Measurements from ENCODE around the gene LIPE.

LIPE gene

DNA sequence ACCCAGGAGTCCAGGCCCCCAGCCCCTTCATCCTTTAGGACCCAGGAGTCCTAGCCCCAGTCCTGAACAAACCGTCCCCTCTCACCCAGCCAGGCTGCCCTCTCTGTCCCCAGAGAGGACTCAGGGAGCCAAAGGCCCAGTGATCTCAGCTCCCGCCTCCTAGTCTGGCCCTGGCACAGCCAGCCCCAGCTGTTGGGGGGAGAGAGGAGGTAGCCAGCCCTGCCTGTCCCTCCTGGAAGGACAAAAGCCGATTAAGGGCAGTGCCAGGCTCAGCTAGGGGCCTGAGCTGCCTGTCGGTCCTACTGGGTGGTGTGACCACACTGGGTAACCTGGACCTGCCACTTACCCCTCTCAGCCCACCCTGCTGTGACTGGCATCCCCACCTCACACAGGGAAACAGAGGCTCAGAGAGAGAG lies 14.5 kb downstream of the LIPE start:
- DNase-seq (ENCODE audit: low read depth), result no peak

DNA sequence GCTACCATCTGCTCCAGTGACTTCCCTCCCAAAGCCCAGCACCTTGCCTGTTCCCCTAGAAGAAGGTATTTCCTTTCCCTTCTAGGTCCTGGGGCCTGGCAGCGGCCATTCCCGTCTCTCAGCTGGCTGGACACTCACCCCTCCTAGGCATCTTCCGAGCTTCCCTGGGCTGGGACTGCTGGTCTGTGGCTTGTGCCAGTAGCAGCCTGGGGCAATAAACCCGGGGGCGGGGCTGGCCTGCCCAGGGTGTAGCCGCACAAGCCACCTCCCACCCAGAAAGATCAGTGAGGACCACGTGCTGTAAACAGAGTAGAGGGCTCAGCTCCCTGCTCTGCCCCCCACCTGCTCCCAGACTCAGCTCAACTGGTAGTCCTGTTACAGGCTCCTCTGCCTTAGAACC lies 15.0 kb downstream of the LIPE start:
- peak; percentile 33 for DNase-seq (ENCODE audit: low read depth)

DNA sequence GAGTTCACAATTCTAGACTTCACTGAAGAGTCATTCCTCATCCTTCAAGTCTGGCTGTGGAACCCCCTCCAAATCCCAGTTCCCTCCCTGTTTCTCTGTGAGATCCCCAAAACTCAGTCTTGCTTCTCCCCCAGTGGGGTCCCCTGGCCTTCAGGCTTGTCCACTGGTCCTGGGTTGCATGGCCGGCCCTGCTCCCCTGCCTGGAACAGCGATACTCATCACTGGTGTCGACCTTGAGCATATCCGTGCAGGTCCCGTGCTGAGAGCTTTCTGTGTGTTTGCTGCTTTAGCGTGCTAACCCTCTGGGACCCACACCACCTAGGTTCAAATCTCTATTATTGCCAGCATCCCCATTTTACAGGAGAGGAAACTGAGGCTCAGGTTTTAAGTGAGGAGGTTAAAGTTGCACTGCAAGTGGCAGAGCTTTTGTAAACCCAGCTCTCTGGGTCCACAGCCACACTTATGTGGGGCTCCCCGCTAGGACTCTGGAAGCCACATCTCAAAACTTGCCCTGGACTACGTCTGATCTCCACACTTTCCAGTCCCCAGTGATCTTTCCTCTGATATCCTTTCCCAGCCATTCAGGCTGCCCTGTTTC lies 15.5 kb downstream of the LIPE start:
- no peak for DNase-seq (ENCODE audit: low read depth)

DNA sequence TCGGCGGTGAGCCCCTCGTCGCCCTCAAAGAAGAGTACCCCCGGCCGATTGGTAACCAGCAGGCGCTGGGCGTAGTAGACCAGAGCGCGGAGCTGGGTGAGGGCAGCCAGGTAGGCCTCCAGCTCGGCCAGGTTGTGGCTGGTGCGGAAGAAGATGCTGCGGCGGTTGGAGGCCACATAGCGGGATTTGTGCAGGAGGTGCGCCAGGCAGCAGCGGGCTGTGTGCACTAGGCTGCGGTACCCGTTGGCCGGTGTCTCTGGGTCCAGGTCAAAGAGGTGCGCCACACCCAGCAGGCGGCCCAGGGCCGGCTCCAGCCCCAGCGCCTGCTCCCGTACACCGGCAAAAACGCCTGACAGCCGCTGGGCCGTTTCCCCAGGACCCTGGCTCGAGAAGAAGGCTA lies 16.8 kb downstream of the LIPE start:
- DNase-seq (ENCODE audit: low read depth), result no peak

DNA sequence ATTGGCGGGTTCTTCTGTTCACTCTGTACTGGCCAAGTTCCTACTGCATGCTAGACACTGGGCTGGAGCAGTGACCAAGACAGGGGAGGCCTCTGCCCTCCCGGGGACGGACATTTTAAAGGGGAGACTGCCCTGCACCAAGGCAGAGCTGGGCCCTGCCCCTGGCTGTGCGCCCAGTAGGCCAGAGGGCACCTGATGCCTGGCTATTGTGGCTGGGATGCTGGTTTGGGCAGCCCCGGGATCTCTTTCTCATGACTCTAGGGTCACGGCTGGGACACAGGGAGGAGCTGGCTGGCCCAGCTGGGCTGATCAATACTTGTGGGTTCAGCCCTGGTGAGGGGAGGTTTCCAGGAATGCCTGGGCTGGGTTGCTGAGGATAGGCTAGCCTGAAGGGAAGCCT lies 17.7 kb downstream of the LIPE start:
- no peak for DNase-seq (ENCODE audit: low read depth)

DNA sequence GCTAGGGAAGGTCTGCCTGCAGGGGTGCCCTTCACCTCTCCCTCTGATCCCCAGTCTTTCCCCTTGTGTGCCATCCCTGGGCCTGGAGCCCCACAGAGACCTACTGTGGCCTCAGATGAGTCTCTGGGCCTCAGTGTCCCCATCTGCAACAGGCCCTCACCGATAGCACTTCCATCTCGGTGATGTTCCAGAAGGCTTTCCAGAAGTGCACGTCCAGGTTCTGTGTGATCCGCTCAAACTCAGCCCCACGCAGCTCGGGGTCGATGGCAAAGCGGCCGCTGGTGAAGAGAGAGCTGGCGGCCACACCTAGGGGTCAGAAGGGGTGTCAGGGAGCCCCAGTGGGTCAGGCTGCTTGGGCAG lies 19.4 kb downstream of the LIPE start:
- DNase-seq (ENCODE audit: low read depth), result no peak

DNA sequence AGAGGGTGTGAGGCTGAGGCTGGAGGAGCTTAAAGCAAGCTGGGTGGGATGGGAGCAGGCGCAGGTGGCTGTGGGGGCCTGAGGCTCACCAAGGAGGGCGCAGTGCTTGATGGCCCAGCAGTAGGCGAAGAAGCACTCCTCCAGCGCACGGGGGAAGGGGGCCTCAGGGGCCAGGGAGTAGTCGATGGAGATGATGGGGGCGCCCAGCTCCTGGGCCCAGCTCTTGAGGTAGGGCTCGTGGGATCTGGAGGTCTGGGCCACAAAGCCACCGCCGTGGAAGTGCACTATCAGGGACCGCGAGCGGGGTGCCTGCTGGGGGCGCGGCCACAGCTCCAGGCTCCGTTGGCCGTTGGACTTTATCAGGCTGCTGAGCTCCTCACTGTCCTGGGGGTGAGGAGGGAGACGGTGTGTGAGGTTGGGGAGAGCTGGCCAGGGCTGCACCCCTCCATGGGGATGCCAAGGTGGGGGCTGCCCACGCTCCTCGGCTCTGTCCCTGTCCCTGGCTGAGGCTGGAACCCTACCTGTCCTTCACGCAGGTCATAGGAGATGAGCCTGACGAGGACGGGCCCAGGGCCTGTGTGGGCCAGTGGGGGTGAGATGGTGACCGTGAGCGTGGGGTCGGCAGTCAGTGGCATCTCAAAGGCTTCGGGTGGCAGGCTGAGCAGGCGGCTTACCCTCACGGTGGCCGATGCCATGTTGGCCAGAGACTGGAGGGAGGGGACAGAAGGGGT lies 19.9 kb downstream of the LIPE start:
- no peak for DNase-seq (ENCODE audit: low read depth)

DNA sequence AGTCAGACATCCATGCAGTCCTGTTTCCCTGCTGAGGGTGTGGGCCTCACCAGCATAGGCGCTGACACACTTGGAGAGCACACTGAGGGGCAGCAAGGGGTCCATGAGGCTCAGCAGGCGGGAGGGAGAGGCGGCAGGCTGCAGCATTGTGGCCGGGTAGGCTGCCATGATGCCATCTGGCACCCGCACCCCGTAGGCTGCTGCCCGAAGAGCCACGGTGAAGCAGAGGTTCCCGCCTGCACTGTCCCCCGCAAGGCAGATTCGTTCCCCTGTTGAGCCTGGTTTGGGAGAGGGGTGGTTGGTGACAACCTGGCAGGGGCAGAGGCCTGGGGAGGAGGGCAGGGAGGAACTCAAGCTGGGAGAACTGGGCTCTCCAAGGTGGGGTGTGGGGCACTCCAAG lies 21.1 kb downstream of the LIPE start:
- no peak for DNase-seq (ENCODE audit: low read depth)

DNA sequence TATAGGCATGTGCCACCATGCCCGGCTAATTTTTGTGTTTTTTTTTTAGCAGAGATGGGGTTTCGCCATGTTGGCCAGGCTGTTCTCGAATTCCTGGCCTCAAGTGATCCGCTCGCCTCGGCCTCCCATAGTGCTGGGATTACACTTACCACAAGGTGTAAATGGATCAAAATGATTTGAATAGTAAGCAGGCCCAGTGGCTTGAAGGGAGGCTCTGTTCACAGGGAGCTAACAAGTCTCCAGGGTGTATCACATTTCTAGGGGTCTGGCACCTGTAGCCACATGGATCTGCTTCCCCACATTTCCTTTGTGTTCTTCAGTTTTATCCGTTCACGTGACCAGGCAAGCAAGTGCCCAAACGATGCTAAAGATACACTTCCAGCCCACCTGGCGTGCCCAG lies 23.6 kb downstream of the LIPE start:
- no peak for DNase-seq (ENCODE audit: low read depth)

DNA sequence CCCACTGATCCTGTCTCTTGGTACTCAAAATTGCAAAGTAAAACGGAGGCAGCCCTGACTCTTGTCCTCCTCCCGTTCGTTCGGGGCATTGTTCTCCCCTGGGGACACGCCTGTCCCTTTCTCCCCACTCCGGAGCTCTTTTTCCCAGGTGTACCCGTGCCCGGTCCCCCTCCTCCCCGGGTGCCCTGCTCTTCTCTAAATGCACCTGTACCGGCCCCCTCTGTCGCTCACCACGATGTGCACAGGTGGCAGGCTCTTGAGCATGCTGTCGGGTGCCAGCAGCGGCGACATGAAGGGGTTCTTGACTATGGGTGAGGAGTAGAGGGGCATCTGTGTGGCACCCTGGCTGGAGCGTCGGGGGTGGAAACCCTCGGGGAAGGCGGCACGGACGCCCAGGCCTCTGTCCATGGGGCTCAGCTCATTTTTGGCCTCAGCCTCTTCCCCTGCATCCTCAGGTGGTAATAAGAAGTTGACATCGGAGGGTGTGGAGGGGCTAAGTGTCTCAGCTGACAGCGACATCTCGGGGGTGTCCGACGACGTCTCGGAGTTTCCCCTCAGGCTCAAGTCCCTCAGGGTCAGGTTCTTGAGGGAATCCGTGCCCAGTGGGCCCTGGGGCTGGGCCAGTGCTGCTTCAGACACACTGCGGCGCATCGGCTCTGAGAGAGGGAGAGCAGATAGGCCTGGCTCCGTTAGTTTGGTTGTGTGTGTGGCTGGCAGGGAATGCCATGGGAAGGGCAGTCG lies 24.6 kb downstream of the LIPE start:
- DNase-seq (ENCODE audit: low read depth), result no peak

DNA sequence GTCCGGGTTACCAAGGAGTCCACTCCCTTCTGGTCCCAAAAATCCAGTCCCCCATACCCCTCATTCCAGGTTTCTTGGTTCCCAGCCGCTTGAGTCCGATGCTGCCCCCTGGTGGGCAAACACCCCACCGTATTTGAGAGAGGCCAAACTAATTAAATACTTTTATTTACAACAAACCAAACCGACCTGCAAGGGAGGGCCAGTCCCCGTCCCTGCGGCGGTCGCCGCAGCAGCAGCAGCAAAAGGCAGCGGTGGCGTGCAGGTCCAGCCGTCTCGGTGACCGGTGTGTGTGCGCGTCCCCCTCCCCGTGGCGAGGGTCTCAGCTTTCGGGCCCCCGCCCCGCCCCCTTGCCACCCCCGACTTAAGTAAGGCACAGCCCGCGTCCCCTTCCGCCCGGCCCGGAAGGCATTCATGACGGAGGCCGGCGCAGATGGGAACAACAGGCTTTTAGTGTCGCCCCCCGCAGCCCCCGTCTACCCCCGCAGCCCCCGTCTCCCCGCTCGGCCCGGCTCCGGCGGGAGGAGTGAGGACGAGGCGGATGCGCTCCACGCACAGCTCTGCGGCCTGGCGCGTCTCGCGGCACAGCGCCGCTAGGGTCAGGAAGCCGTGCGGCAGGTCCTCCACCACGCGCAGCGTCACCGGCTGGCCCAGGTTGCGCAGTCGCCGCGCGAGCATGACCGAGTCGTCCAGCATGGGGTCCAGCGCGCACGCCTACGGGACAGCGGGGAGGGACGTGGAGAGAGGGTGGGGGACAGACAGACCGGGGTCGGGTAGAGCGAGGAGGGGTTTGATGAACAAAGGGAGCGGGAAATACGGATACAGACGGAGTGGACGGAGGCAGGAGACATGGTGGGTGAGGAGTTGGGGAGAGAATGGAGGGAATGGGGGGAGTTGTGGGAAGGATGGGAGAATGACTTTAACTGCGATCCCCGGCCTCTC lies 25.6 kb downstream of the LIPE start:
- peak; percentile 77 for DNase-seq (ENCODE audit: low read depth)

DNA sequence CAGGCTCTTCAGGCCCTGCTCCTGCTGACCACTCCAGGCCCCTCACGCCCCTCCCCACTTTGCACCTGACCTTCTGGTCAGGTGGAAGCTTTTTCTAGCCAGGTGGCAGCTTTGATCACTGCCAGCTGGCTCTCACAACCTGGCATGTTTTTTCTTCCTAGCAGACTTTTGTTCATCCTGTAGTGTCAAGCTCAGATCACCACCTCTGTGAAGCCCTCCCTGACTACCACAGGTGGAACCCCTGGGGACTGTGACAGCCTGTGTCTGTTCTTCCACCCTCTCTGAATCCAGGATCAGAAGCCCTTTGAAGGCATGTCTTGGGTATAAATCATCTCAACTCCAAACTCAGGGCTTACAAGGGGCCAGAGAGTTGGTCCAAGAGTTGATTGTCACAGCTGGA lies 26.8 kb downstream of the LIPE start:
- DNase-seq (ENCODE audit: low read depth), result no peak

DNA sequence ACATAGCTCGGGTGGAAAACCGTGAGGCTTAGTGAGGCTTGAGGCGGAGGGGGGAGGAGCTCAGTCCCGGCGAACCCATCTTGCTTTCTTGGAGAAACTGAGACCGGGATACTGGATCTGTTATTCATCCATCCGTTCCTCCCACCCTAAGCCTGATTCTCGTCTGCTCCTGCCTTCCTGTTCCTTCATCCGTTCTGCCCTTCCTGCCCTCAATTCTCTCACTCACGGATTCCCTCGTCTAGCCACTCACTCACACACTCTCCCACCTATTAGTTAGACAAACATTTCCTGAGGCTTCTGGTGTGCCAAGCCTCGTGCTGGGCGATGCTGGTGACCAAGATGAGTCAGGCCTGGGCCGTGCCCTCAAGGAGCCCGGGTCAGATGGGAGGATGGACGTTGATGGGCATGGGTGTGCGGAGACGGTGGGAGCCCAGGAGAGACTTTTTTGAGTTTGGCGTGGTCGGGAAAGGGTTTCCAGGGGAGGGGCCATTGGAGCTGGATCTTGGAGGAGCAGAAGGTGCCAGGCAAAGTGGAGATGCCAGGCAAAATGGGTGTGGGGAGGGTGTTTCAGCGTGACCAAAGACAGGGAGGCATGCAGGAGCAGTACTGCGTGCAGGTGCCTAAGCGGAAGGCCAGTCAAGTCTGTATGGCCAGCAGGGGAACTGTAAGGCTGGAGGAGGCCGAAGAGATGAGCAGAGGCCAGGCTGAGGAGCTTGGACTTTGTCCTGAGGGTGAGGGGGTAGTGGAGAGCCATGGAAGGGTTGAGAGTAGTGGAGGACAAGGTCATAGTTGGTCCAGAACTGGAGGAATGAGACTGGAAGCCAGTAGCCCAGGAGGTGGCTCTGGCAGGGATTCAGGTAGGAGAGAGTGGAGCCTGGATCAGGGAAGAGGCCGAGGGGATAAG lies 29.7 kb downstream of the LIPE start:
- DNase-seq (ENCODE audit: low read depth), result no peak

DNA sequence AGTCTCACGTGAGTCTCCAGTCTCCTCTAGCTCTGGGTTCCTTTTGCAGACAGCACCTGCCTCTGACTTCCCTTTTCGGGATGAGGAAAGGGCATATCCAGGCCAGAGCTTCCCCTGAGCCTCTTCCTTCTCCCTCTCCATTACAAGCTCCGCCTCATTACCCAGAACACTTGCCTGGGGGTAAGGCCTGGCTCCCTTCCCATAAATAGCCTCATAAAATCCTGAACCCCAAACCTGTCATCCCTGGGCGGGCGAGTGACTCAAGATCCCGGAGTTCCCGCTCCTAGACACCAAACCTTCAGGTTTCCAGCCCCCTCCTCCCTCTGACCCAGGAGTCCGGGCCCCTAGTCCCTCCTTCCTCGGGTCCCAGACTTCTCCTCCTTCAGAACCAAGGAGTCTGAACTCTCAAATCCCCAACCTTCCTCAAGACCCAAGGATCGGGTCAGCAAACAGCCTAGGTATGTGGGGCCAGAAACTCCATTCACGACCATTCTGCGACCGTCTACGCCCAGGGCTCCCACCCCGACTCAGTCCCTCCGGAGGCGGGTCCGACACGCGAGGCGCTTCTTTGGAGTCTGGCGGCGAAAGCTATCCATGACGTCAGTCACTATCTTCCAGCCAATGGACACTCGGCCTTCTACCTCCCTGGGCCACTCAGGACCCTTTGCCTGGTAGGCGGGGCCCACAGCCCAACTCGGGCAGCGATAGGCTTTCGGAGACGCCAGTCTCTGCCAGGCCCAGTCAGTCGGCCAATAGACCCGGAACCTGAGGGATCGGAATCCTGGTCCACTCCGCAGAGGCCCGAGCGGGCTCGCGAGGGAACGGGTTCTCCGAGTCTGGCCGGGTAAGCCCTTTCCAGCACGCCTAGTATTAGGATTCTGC lies 30.6 kb downstream of the LIPE start:
- DNase-seq (ENCODE audit: low read depth), result peak; percentile 99

DNA sequence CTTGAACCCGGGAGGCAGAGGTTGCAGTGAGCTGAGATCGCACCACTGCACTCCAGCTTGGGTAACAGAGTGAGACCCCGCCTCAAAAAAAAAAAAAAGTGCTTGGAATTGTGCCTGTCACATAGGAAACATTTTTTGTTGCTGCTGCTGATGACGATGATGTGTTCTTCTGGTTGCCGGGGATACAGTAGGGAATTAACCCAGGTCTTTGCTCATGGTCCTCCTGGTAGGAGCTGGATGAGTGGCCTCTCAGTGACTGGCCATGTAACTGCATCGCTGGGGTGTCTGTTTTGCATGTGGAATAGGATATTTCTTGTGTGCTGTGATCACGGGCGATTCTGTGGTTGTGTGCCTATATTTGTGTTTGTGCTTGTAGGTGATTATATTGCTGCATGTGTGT lies 32.4 kb downstream of the LIPE start:
- DNase-seq (ENCODE audit: low read depth), result no peak

DNA sequence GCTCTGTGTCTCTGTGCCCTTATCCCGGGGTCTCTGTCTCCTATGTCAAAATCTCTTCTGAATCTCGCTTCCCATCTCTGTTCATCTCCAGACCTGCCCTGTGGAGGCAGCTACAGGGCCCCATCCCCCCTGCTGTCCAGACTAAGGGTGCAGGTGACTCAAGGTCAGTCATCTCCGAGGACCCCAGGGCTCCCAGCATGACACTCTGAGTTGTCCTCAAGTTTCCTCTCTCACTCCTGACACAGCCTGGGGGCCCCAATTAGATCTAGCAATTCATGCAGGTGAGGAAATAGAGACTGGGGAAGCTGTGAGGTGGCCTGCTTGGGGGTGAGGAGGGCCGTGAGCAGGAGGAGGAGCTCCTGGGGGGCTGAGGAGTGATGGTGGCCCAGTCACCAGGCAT lies 35.0 kb downstream of the LIPE start:
- DNase-seq (ENCODE audit: low read depth), result peak; percentile 23

DNA sequence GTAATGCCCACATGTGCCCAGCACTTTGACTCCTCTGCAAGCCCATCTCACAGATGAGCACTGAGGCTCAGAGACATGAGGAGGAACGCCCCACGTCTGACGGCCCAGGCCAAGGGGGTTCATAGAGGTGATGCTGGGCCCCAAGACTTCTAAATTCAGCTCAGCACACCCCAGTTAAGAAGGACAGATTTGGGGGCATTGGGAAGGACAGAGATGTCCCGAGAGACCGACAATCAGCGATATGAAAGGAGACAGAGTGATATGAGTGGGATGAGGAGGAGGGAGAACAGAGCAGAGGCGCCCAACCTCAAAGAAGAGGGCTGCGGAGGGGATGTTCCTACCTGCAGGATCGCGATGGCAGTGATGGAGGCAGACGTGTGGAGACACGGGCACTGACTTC lies 37.3 kb downstream of the LIPE start, which contains the start of gene CNFN:
TSS of gene CNFN (minus strand) at position 399 of the 400 bp plus-strand sequence. CDS start 1,260 bp downstream, outside the sequence.
- DNase-seq (ENCODE audit: low read depth), result no peak

DNA sequence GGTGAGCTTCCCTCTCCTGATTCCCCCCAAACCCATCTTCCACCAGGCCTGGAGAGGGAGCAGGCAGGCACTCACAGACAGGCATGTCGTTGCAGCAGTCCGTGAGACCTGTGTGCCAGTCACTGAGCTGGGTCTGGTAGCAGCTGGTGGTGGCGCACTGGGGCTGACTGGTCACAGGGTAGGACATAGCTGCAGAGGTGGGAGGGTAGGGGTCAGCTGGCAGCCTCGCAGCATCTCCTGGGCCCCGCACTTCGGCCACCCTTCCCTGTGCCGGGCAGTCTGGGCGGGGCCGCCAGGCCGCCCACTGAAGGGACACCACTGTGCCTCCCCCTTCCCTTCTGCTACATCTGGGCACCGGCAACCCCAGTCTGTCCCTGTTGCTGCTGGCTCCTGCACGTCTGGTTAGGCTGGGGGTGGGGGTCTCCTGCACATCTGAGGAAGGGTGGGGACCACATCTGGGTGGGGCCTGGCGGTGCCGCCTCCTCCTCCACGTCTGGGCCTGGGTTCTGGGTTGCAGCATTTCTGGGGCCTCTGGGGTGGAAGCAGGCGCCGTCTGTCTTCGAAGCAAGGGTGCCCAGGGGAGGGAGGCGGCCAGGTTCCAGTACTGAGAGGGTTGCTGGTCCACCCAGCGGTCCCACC lies 38.2 kb downstream of the LIPE start:
- DNase-seq (ENCODE audit: low read depth), result no peak

DNA sequence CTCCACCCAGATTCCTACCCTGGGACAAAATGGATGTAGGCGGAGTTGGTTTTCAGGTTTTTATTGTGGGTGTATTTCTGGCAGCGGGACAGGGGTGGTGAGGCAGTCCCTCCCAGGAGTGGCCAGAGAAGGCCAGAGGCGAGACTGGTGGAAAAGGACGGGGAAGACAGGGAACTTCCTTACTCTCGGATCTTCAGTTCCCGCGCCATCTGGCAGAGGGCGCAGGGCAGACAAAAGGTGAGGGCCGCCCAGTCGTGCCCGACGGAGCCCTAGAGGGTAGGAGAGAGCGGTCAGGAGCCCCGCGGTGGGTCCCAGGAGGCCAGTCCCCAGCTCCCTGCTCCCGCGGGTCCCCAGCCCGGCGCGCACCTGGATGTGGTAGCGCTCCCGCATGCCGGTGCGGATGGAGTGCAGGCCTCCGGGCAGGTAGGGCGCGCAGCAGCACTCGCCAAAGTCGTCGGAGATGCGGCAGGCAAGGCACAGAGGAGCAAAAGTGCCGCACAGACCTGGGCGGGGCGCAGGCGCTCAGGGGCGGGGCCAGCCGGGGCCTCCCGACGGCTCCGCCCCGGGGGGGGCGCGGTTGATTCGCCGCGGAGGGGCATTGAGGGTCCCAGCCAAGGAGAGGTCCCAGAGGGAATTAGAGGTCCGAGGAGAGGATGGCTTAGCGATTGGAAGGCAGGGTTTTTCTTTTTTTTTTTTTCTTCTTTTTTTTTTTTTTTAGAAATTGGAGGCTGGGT lies 40.0 kb downstream of the LIPE start:
- DNase-seq (ENCODE audit: low read depth), result peak; percentile 73
